T-helper 1 cell treated with Interleukin-12 subunit alpha and Interleukin-12 subunit beta and Interleukin-4 antibody, amounts not matched to agents 30 ng/mL and 1 ng/mL, for 36 hours (primary cell): ENCODE data around the gene BTBD19. TPM values are rescaled to one million over a fixed set of nuclear protein-coding genes. Genes with fewer than 3 reads are reported as not detected.

Source experiments
- intact Hi-C: fragments of 100-400 bp; cut with micrococcal nuclease; formaldehyde crosslinking; loops from one replicate; pipeline ENCODE4 v1.15.1; 2024
- total RNA-seq: library from RNA; stranded (reverse); gene quantifications from 2 replicates; pipeline ENCODE4 v1.2.3, GENCODE V29; 2022

The BTBD19 gene
- total RNA-seq, 1 donor from 2014 or later = 11.9 TPM

DNA sequence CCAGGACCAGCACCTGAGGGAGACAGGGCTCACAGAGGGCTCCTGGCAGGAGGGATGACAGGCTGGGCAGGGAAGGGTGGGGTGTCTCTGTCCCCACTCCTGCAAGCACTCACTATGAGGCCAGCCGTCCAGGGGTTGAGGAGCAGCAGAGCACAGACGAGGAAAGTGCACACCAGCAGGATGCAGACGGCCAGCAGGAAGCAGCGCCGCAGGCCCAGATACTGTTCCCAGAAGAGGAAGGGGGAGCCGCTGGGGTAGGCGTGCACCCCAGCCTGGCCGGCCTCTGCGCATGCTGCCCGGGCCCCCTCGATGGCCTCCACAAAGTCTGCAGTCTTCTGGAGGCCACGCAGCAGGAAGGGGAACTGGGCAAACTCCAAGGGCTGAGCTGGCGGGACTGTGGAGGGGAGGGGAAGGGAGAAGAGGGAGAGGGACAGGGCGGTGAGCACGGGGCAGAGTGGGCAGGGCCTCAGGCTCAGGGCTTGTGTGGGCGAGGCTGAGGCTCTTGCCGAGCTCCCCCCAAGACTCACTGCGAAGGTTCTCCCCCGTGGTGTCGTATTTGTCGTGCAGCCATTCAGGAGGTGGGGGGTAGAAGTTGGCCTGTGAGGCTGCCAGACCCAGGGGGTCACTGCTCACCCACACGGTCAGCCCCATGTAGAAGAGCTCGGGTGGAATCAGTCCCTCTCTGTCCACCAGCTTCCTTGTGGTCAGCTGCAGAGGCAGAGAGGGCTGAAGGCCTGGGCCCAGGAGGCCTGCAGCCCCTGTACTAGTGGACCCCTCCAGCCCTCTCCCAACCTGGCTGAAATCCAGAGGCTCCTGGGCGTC is 18.3 kb downstream of the BTBD19 start:
- intact Hi-C loops = no loop called here

DNA sequence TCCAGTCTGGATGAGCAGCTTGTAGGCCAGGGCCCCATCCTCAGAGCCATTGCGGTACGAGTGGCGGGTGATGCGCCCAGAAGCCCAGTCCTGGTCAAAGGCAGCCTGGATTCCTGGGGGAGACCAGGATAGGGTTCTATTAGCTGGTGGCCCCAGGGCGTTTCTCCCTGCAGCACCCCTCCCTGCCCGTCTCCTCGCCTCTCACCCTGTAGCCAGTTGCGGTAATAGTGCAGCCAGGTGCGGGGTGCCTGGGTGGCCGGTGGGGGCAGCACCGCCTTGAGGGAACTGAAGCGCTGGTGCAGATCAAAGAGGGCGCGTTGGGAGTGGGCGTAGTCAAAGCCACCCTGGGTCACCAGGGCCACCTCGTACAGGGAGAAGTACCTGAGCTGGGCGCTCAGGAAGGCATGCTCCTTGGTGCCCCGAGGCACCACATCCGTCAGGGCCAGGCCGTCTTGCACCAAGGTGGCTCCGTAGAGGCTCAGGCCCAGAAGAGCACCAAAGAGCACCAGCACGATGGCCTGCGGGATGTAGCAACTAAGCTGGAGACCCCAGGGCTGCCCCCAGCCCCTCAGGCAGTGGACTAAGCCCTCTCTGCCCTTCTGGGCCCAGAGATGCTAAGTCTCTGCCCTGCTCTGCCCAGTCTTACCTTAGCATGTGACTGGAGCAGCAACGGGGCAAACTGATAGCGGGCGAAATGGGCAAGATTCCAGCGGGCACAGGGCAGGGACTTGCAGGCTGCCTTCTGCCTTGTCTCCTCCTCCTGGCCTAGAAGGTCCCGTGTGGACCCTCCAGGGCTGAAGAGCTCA is 19.1 kb downstream of the BTBD19 start:
- intact Hi-C loops = no loop called here

DNA sequence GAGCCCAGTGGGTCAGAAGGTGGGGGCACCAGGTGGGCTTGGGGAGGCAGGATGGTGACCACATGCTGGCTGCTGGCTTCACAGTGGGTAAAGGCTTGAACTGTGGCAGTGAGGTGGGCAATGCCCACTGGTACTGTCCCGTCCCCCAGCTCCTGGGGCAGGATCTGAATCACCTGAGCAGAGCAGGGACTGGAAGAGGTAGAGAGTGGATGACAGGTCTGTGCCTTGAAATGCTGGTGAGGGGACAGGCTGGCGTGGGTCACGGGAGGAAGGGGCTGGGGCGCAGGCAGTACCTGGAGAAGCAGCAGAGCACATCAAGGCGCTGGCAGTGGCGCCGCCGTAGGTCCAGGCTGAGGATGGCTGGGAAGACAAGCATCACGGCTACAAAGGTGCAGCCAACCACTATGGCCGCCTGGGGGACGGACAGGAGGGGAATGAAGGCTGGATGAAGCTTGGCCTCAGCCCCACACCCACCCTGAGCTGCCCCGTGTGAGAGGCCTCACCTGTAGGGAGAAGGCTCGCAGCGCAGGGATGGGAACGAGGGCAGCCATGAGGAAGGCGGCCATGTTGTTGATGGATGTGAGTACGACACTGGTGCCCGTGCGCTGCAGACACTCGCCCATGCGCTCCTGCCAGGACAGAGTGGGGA is 19.8 kb downstream of the BTBD19 start:
- intact Hi-C loops = no loop called here

DNA sequence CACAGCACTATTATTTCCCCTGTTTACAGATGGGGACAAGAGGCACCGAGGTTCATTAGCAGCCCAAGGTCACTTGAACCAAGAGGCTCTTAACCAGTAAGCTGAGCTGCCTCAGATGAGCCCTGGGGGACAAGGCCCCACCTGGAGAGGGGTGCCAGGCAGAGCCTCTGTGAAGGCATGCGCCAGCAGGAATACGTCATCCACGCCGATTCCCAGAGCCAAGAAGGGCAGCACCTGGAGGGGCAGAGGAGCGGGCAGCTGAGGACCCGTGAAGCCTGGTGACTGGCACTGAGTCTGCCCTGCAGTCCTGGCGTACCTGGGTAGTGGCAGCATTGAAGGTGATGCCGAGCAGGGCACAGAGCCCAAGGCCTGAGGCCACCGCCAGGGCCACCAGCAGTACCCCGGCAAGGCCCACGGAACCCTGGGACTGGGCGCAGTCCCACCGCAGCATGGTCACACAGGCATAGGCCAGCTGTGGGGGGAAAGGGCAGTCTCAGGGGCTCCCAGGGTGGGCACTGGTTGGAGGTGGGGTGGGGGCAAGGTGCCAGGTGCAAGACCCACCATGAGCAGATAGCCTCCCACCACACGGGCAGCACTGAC is 20.6 kb downstream of the BTBD19 start:
- intact Hi-C loops = no loop called here

DNA sequence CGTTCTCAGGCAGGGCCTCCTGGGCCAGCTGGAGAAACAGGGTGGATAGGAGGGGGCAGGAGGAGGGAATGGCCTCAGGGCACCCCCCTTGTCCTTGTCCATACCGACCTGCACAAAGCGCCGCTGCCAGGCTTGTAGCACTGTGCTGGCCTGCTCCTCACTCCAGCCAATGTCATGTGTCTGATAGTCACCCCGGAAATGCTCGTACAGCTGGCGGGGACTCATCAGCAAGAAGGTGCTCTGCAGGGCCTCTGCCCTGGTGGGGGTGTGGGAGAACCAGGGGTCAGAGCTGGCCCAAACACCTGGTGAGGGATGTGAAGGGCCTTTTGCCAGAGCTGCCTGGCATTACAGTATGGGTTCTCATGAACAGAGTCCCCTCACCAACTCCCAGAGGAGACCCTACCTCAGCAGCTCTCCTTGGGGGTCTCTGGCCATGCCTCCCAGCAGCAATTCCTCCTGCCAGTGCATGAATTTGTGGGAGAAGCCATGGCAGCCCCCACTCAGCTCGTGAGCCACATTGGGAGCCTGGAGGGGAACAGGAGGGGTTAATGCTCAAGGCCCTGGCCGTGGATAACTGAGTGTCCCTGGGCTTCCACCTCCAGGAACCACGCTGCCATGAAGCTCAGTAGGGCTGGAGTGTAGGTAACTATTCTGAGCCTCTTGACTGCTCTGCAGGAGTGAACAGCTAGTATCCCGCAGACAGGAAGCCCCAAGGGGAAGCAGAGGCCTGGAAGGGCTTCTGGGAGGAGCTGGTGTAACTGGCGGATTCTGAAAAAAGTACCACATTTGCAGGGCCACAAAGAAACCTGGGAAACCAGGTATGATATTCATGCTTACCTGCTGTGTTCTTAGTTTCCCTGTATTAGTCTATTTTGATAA is 21.4 kb downstream of the BTBD19 start:
- intact Hi-C loops = no loop called here

DNA sequence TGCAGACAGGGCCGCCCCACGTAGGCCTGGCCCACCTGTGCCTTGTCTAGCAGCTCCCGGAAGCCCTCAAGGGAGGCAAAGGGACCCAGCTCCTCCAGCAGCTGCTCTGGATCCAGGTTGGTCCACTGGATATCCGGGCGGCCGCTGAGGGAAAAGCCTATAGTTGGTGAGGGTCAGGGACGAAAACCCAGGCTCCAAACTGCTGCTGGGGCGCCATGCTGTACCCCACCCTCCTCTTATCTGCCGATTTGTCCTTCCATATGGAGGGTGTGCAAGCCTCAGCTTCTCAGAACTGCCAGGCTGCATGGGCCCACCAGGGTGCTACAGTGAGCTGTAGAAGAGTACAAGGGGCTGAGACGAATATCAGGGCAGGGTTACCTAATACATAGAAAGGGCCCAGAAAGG is 22.6 kb downstream of the BTBD19 start:
- intact Hi-C loops = no loop called here

DNA sequence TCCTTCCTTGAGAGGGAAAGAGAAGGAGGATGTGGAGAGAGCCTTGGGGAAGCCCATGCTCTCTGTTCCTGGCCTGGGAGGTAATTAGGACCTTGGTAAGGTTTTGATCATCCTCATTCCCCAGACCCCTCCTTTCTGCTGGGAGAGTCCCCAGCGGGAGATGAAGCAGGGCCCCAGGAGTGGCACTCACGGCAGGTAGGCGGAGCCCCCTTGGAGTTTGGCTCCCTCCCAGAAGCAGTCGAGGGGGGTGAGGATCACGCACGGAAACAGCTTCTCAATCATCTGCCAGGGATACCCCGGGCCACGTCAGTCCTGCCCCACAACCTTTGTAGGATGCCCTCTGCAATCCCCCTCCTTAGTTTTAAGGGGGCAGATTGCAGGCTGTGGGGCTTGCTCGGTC is 23.2 kb downstream of the BTBD19 start:
- intact Hi-C loops = no loop called here

DNA sequence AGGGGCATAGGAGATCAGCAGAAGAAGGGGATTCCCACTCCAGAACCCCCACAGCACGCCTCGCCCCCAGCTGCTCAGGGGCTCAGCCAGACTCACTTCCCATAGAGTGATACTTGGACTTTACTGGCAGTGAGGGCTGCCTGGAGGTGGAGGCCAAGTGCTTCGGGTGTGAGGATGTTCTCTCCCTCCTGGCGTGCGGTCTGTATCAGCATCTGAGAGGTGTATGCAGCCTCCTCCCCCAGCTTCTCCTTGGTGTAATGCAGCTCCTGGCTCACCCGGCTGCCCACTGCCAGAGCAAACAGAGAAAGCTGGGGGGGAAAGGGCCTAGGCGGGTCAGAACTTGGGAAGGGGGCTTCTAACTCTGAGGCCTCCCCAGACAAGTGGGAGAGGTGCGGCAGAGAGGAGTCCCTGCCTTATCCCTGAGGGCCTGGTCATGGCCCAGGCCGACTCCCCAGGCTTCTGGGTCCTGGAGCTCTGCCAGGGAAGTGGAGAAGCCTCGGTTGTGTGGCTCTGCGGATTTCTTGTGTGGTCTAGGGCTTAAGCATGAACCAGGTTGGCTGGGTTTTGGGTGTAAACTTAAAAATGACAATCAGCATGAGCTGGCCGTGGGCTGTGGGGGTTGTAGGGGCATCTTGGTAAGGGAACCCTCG is 23.9 kb downstream of the BTBD19 start:
- intact Hi-C loops = no loop called here

DNA sequence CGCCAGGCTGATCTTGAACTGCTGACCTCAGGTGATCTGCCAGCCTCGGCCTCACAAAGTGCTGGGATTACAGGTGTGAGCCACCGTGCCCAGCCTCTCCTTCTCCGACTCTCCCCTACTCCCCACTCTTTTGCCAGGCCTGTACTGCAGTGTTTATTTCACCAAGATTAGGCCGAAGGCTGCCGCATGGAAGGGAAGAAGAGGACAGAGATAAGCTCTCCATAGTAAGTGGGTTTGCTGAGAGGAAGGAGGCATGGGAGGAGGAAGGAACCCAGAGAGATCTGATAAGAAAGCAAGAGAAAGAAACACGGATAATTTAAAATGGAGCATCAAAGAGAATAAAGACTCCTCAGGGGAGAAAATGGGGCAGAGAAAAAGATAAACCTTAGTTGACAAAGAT is 26.0 kb downstream of the BTBD19 start:
- intact Hi-C loops = no loop called here

DNA sequence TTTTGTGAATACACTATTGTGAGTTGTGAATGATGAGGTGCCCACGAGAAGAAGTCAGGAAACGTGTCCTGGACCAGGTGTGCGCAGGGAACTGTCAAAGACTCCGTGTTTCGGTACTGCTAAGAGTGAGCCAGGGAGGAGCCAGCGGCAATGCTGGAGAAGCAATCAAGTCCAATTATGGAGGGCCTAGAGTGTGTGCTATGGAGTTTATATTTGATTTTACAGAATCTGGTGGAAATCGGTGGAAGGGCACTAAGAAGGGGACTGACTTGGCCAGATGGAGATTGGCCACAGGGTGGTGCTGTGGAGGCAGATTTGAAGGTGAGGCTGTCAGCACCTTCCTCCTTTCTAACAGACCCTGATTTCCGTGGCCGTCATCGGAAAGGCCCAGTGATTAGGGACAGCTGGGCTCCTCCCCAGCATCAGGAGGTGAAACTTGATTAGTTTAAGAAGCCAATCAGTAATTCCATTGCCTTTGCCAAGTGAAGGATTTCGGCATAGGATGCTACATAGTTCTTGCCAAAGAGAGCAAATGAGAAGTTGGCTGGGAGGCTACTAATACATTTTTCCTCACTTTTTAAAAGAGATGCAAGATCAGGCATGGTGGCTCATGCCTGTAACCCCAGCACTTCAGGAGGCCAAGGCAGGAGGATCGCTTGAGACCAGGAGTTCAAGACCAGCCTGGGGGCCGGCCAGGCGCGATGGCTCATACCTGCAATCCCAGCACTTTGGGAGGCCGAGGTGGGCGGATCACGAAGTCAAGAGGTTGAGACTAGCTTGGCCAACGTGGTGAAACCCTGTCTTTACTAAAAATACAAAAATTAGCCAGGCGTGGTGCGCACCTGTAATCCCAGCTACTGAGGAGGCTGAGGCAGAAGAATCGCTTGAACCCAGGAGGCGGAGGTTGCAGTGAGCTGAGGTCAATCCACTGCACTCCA is 27.7 kb downstream of the BTBD19 start:
- intact Hi-C loops = loop anchor here (1.0 to 5.0 kb wide), 6 partner anchors 37 to 656 kb away; partner anchors contain the start of genes EIF2B3, HECTD3 and TESK2

DNA sequence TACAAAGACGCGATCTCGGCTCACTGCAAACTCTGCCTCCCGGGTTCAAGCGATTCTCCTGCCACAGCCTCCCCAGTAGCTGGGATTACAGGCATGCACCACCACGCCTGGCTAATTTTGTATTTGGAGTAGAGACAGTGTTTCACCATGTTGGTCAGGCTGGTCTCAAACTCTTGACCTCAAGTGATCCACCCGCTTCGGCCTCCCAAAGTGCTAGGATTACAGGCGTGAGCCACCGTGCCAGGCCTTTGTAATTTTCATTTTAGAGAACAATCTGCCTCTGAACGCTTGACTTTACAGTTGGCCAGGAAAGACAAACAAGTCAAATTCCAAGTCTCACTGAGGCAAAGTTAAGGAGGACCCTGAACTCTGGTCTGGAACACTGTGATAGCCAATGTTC is 30.0 kb downstream of the BTBD19 start:
- intact Hi-C loops = loop anchor here (5.0 kb wide), 1 partner anchor 654 kb away; the partner anchor contains the start of gene TESK2

DNA sequence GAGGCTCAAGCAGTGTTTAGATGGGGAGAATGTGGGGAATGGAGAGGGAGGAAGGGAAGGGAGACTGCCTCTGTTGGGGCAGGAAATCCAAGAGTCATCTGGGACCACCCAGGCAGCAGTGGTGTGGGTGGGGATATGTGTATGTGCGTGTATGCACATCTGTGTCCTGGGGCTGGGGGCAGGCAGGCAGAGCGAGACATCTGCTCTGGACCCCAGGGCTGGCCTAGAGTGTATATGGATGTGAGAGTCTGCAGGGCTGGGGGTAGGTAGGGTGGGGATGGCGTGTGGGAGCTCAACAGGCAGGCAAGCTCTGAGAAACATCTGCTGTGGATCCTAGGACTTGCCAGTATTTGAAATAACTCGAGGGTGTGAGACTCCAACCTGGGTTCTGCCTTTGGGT is 31.3 kb downstream of the BTBD19 start:
- intact Hi-C loops = loop anchor here (5.0 kb wide), 1 partner anchor 653 kb away; the partner anchor contains the start of gene TESK2

DNA sequence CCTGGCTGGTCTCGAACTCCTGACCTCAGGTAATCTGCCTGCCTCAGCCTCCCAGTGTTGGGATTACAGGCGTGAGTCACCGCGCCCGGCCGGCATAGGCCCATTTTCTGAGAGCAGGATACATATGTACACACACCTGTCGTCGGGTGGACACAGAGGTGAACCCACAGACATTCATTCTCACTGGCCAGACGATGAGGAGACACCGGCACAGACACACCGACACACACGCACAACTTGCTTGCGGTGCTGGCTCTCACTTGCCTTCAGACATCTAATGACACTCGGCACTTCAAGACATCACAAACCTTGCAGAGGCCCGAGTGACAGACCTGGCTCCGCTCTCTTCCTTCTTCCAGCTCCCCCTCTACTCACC is 34.2 kb downstream of the BTBD19 start:
- intact Hi-C loops = no loop called here

DNA sequence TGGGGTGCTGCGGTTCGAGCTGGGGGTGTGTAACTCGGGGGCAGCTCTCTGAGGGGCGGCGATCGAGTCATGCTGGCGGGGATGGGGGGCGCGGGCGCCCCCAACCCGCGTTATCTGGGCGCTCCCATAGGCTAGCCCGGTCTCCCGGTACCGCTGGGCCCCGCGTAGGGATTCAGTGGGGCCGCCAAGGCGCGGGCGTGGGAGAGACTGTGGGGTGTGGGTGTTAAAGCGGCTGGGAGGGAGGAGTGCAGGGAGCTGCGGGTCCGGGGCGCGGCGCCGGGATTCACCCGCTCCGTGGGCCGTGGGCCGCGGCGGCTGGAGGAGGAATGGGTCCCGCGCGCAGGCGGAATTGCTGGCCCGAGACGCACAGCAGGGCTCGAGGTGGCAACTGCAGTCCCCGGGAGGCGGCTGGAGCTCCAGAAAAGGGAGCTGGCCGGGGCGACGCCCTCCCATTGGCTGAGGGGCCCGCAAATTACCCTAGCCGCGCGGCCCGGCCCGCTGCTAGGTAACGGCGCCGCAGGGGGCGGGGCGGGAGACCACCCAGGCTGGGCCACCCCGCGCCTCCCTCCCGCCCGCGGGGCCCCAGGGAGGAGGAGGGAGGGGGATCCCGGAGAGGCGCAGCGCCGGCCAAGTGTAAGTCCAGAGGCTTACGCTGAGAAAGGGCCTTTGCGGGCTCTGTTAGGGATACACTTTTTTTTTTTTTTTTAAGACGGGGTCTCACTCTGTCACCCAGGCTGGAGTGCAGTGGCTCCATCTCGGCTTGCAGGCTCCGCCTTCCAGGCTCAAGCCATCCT is 34.7 kb downstream of the BTBD19 start, which contains the start of gene PTCH2:
TSS of gene PTCH2 (minus strand) at position 392 of the 794 bp plus-strand sequence. CDS start at position 71, 321 bp downstream.
- intact Hi-C loops = no loop called here

DNA sequence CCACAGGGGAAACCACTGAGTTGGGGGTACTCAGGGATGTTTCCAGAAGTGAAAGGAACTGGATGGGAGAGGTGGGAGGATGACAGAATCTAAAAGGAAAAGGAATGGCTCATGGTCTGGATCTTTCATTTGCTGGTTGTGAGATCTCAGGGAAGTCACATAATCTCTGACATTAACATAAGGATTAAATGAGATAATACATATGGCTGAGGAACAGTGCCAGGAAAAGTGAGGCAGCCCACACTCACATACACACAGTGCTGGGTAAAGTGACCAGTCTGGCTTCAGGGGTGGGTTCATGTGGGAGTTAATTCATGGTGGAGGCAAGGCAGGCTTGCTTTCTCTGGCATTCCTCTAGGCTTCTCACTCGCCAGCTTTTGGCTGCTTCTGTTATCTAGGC is 38.7 kb downstream of the BTBD19 start:
- intact Hi-C loops = no loop called here

DNA sequence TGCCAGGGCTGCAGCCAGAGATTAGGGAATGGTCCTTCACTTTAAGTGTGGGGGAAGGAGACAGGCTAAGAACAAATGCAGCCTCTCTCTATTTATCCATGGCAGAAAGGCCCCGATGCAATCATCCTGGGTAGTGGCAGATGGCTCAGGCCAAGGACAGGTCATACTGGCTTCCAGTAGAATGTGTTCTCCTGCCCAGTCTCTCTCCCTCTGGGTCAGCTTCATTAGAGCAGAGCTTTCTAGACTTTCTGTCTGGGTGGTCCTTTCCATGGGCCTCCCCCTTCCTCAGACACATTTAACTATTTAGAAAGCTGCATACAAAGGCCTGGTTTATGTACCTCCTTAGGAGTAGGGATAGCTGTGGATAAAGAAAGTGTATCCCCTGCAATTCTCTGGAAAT is 39.5 kb downstream of the BTBD19 start:
- intact Hi-C loops = no loop called here

DNA sequence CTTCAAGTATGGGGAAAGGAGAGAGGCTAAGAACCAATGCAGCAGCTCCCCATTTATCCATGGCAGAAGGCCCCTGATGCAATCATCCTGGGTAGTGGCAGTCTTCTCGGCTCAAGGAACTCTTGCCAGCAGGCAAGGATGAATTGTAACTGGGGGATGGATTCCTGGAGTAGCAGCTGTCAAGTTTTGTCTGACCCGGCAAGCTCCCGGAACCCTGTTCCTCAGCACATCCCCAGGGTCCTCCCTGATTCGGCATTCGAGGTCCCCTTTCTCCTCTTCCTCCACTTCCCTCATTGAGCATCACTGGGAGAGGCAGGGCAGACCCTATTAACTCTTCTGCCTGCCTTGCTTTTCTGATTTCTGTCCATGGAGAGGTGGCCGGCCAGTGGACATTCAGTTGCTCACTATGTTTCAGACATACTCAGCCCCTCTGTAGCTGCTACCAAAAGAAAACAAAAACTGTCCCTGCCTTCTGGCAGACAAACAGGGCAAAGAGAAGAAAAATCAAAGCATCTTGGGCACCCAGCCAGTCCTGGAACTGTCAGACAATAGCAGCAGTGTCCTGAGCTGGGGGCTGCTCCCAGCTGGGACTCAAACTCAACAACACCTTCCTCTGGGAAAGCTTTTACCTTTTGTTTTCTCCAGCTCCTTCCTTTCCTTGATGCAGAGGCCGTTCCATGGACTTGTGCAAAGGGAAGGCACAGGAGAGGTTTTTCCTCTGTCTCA is 40.3 kb downstream of the BTBD19 start:
- intact Hi-C loops = no loop called here
